DOHH2 (cell line): ENCODE results near the gene UNC5B.

Experiments used
- H3F3A ChIP-seq: fragments of 200-600 bp; sonication (generic), shearing (Covaris generic); 2 replicates; pipeline ENCODE4 v1.6.0; 2016; ENCODE audit warnings: antibody characterized with exemption, mild to moderate bottlenecking; ENCODE audit not compliant: control insufficient read depth, insufficient read depth
- H3K27ac ChIP-seq: fragments of 200-600 bp; sonication (generic); 2 replicates; pipeline ENCODE4 v1.5.1; 2014; ENCODE audit warnings: low read depth, mild to moderate bottlenecking, low read length, moderate library complexity
- H3K27me3 ChIP-seq: fragments of 200-600 bp; sonication (generic); 2 replicates; pipeline ENCODE4 v1.6.1; 2014; ENCODE audit warnings: mild to moderate bottlenecking, low read length, mixed read lengths; ENCODE audit not compliant: control insufficient read depth
- H3K36me3 ChIP-seq: fragments of 200-600 bp; sonication (generic); 2 replicates; pipeline ENCODE4 v1.6.1; 2014; ENCODE audit warnings: mild to moderate bottlenecking, low read length, moderate library complexity, mixed read lengths; ENCODE audit not compliant: control insufficient read depth
- H3K4me1 ChIP-seq: fragments of 200-600 bp; sonication (generic); 2 replicates; pipeline ENCODE4 v1.6.1; 2014; ENCODE audit warnings: mild to moderate bottlenecking, low read length, mixed read lengths; ENCODE audit not compliant: control insufficient read depth
- H3K4me2 ChIP-seq: fragments of 200-600 bp; sonication (generic); 2 replicates; pipeline ENCODE4 v1.6.0; 2014; ENCODE audit warnings: mild to moderate bottlenecking, low read length, moderate library complexity
- H3K4me3 ChIP-seq: fragments of 200-600 bp; sonication (generic); 2 replicates; pipeline ENCODE4 v1.5.1; 2014; ENCODE audit warnings: mild to moderate bottlenecking, low read length, mixed read lengths
- H3K79me2 ChIP-seq: fragments of 200-600 bp; sonication (generic); 2 replicates; pipeline ENCODE4 v1.6.1; 2014; ENCODE audit warnings: mild to moderate bottlenecking, low read length, mixed read lengths; ENCODE audit not compliant: control insufficient read depth
- H3K9me2 ChIP-seq: fragments of 200-600 bp; sonication (generic); replicated peaks from 2 replicates; pipeline ENCODE4 v1.6.1; 2014; ENCODE audit warnings: mild to moderate bottlenecking, low read length, mixed read lengths; ENCODE audit not compliant: control insufficient read depth
- H3K9me3 ChIP-seq: fragments of 200-600 bp; sonication (generic); 2 replicates; pipeline ENCODE4 v1.6.1; 2014; ENCODE audit warnings: antibody characterized with exemption, low read length, mixed read lengths; ENCODE audit not compliant: control insufficient read depth, insufficient read depth
- H4K20me1 ChIP-seq: fragments of 200-600 bp; sonication (generic); 2 replicates; pipeline ENCODE4 v1.6.0; 2014; ENCODE audit warnings: low read depth, mild to moderate bottlenecking, antibody characterized with exemption, low read length, moderate library complexity; ENCODE audit not compliant: control insufficient read depth, insufficient read depth
- EZH2phosphoT487 ChIP-seq: fragments of 200-600 bp; sonication (generic); IDR thresholded peaks from 2 replicates; pipeline ENCODE4 v1.6.1; 2017; ENCODE audit warnings: borderline replicate concordance, mild to moderate bottlenecking, antibody characterized with exemption, low read length, moderate library complexity, mixed read lengths
- TF ChIP-seq, protein P1 (sequence below): fragments of 200-600 bp; sonication (generic); IDR thresholded peaks from one replicate; pipeline ENCODE4 v1.5.1; 2014; ENCODE audit warnings: antibody characterized with exemption, mild to moderate bottlenecking, low read depth, low read length; ENCODE audit not compliant: poor library complexity, severe bottlenecking

UNC5B gene

GRCh38 chr10:71287456-71287855 is 75.1 kb downstream of the UNC5B start:
- no peaks in the 10 kb centered on the region for H3K27me3 ChIP-seq
- H4K20me1 ChIP-seq, result no peaks in the 10 kb centered on the region
- H3K4me3 ChIP-seq, result no peak overlapping the region
- no peak overlapping the region for H3K27ac ChIP-seq
- TF ChIP-seq, protein P1, sequence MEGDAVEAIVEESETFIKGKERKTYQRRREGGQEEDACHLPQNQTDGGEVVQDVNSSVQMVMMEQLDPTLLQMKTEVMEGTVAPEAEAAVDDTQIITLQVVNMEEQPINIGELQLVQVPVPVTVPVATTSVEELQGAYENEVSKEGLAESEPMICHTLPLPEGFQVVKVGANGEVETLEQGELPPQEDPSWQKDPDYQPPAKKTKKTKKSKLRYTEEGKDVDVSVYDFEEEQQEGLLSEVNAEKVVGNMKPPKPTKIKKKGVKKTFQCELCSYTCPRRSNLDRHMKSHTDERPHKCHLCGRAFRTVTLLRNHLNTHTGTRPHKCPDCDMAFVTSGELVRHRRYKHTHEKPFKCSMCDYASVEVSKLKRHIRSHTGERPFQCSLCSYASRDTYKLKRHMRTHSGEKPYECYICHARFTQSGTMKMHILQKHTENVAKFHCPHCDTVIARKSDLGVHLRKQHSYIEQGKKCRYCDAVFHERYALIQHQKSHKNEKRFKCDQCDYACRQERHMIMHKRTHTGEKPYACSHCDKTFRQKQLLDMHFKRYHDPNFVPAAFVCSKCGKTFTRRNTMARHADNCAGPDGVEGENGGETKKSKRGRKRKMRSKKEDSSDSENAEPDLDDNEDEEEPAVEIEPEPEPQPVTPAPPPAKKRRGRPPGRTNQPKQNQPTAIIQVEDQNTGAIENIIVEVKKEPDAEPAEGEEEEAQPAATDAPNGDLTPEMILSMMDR, result no peak
- no peak for TF ChIP-seq EZH2phosphoT487
- H3K9me2 ChIP-seq, result no peaks in the 10 kb centered on the region
- no peaks in the 10 kb centered on the region for H3K9me3 ChIP-seq
- H3K36me3 ChIP-seq, result no peaks in the 10 kb centered on the region
- H3K4me1 ChIP-seq, result no peaks in the 10 kb centered on the region
- no peaks in the 10 kb centered on the region for H3F3A ChIP-seq
- no peaks in the 10 kb centered on the region for H3K79me2 ChIP-seq
- H3K4me2 ChIP-seq, result no peak overlapping the region

DNA sequence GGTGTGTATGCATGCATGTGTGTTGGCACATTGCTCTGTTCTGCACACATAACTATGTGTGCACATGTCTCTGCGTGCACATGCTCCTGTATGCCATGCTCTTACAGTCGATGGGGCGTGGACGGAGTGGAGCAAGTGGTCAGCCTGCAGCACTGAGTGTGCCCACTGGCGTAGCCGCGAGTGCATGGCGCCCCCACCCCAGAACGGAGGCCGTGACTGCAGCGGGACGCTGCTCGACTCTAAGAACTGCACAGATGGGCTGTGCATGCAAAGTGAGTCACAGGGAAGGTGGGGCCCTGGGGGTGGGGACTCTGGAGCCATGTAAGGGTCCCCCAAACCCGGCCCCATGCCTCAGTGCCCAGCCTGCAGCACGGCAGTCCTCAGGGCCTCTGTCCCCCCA is 76.1 kb downstream of the UNC5B start:
- Histone ChIP-seq H4K20me1 (no peaks in the 10 kb centered on the region), H3K4me2 (no peak overlapping the region), H3K36me3 (no peaks in the 10 kb centered on the region), H3K79me2 (no peaks in the 10 kb centered on the region), H3F3A (no peaks in the 10 kb centered on the region), H3K9me3 (no peaks in the 10 kb centered on the region), H3K27ac (no peak overlapping the region), H3K9me2 (no peaks in the 10 kb centered on the region), H3K27me3 (no peaks in the 10 kb centered on the region), H3K4me3 (no peak overlapping the region), H3K4me1 (no peaks in the 10 kb centered on the region)
- no peak for TF ChIP-seq EZH2phosphoT487
- TF ChIP-seq, protein P1, result no peak

- no peaks in the 10 kb centered on the region for H3K36me3 ChIP-seq
- no peaks in the 10 kb centered on the region for H3K79me2 ChIP-seq
- H3K9me3 ChIP-seq, result no peaks in the 10 kb centered on the region
- no peak overlapping the region for H3K4me2 ChIP-seq
- H3K4me1 ChIP-seq, result no peaks in the 10 kb centered on the region
- no peak overlapping the region for H3K27ac ChIP-seq
- no peak for TF ChIP-seq EZH2phosphoT487
- TF ChIP-seq, protein P1, result no peak
- H3K4me3 ChIP-seq, result no peak overlapping the region
- no peaks in the 10 kb centered on the region for H3K9me2 ChIP-seq
- no peaks in the 10 kb centered on the region for H3K27me3 ChIP-seq
- no peaks in the 10 kb centered on the region for H4K20me1 ChIP-seq
- no peaks in the 10 kb centered on the region for H3F3A ChIP-seq
Measured at GRCh38 chr10:71289421-71290130, 77.2 kb downstream of the UNC5B start.
